ENCODE measurements around the gene CACNA1C.

Gene CACNA1C

GRCh38 chr12:2492236-2492635 lies 439.4 kb downstream of the CACNA1C start:
- TF ChIP-seq MAX (IDR thresholded peaks at IDR 0.05; ENCODE audit: low read depth, low read length) (no peak), POLR2A (IDR thresholded peaks at IDR 0.05; ENCODE audit: extremely low read depth, insufficient read length) (no peak), CTCF (IDR thresholded peaks at IDR 0.05; ENCODE audit: low read depth, low read length) (no peak), MYC (IDR thresholded peaks at IDR 0.05; ENCODE audit: low read depth, low read length) (no peak)
- DNase-seq (ENCODE audit: low read depth), result no peak
- H3K4me3 ChIP-seq (ENCODE audit: low read depth, low read length), result no peak overlapping the region

- DNase-seq (ENCODE audit: low read depth), result no peak
- no peak overlapping the region for H3K4me3 ChIP-seq (ENCODE audit: low read depth, low read length)
- TF ChIP-seq MAX (IDR thresholded peaks at IDR 0.05; ENCODE audit: low read depth, low read length) (no peak), MYC (IDR thresholded peaks at IDR 0.05; ENCODE audit: low read depth, low read length) (no peak), CTCF (IDR thresholded peaks at IDR 0.05; ENCODE audit: low read depth, low read length) (no peak), POLR2A (IDR thresholded peaks at IDR 0.05; ENCODE audit: extremely low read depth, insufficient read length) (no peak)
These were observed 440.3 kb downstream of the CACNA1C start for GRCh38 chr12:2493086-2493485.

- TF ChIP-seq MYC (IDR thresholded peaks at IDR 0.05; ENCODE audit: low read depth, low read length) (no peak), CTCF (IDR thresholded peaks at IDR 0.05; ENCODE audit: low read depth, low read length) (no peak)
- no peak overlapping the region for H3K4me3 ChIP-seq (ENCODE audit: low read depth, low read length)
- DNase-seq (ENCODE audit: low read depth), result no peak
These were observed 441.9 kb downstream of the CACNA1C start for GRCh38 chr12:2494486-2495192.

GRCh38 chr12:2495417-2496112 lies 442.8 kb downstream of the CACNA1C start:
- no peak for DNase-seq (ENCODE audit: low read depth)
- no peak for TF ChIP-seq CTCF (IDR thresholded peaks at IDR 0.05; ENCODE audit: low read depth, low read length)
- no peak for TF ChIP-seq MAX (IDR thresholded peaks at IDR 0.05; ENCODE audit: low read depth, low read length)
- no peak for TF ChIP-seq MYC (IDR thresholded peaks at IDR 0.05; ENCODE audit: low read depth, low read length)
- no peak for TF ChIP-seq POLR2A (IDR thresholded peaks at IDR 0.05; ENCODE audit: extremely low read depth, insufficient read length)
- H3K4me3 ChIP-seq (ENCODE audit: low read depth, low read length), result no peak overlapping the region

- no peak for DNase-seq (ENCODE audit: low read depth)
- H3K4me3 ChIP-seq (ENCODE audit: low read depth, low read length), result no peak overlapping the region
- TF ChIP-seq MYC (IDR thresholded peaks at IDR 0.05; ENCODE audit: low read depth, low read length), result no peak
- no peak for TF ChIP-seq POLR2A (IDR thresholded peaks at IDR 0.05; ENCODE audit: extremely low read depth, insufficient read length)
- TF ChIP-seq MAX (IDR thresholded peaks at IDR 0.05; ENCODE audit: low read depth, low read length), result no peak
- TF ChIP-seq CTCF (IDR thresholded peaks at IDR 0.05; ENCODE audit: low read depth, low read length), result no peak
These were observed 446.2 kb downstream of the CACNA1C start for GRCh38 chr12:2498964-2499500.
